OCI-LY1 (cell line): ENCODE data around the gene MCM6.

Experiments
- H2AFZ ChIP-seq: fragments of 200-600 bp; sonication (generic), shearing (Covaris generic); 2 replicates; pipeline ENCODE4 v1.6.0; 2014; ENCODE audit warnings: antibody characterized with exemption, mild to moderate bottlenecking, low read length
- H3F3A ChIP-seq: fragments of 200-600 bp; sonication (generic), shearing (Covaris generic); 2 replicates; pipeline ENCODE4 v1.6.0; 2014; ENCODE audit warnings: mild to moderate bottlenecking, antibody characterized with exemption, low read length, moderate library complexity; ENCODE audit not compliant: insufficient read depth
- H3K27ac ChIP-seq: fragments of 200-600 bp; sonication (generic); 2 replicates; pipeline ENCODE4 v1.5.1; 2014; ENCODE audit warnings: low read length, mixed run types, mild to moderate bottlenecking, low read depth; ENCODE audit not compliant: poor library complexity, severe bottlenecking
- H3K27me3 ChIP-seq: fragments of 200-600 bp; sonication (generic); 2 replicates; pipeline ENCODE4 v1.6.0; 2014; ENCODE audit warnings: antibody characterized with exemption, mild to moderate bottlenecking, low read length, moderate library complexity; ENCODE audit not compliant: insufficient read depth
- H3K36me3 ChIP-seq: fragments of 200-600 bp; sonication (generic); 2 replicates; pipeline ENCODE4 v1.6.1; 2014; ENCODE audit warnings: mild to moderate bottlenecking, antibody characterized with exemption, low read length, moderate library complexity, mixed read lengths; ENCODE audit not compliant: insufficient read depth
- H3K4me1 ChIP-seq: fragments of 200-600 bp; sonication (generic); 2 replicates; pipeline ENCODE4 v1.5.1; 2014; ENCODE audit warnings: mild to moderate bottlenecking, low read length, moderate library complexity; ENCODE audit not compliant: insufficient read depth, severe bottlenecking
- H3K4me2 ChIP-seq: fragments of 200-600 bp; sonication (generic), shearing (Covaris generic); 2 replicates; pipeline ENCODE4 v1.6.1; 2014; ENCODE audit warnings: low read length
- H3K4me3 ChIP-seq: fragments of 200-600 bp; sonication (generic); 2 replicates; pipeline ENCODE4 v1.5.1; 2014; ENCODE audit warnings: low read length, low read depth, mild to moderate bottlenecking, mixed read lengths; ENCODE audit not compliant: poor library complexity, severe bottlenecking
- H3K79me2 ChIP-seq: fragments of 200-600 bp; shearing (Covaris generic); 2 replicates; pipeline ENCODE4 v1.6.1; 2016; ENCODE audit warnings: mixed run types, low read length, mixed read lengths; ENCODE audit not compliant: insufficient read depth
- H3K9ac ChIP-seq: fragments of 200-600 bp; sonication (generic), shearing (Covaris generic); 2 replicates; pipeline ENCODE4 v1.6.1; 2014; ENCODE audit warnings: mild to moderate bottlenecking, low read length, mixed read lengths
- H3K9me2 ChIP-seq: fragments of 200-600 bp; sonication (generic), shearing (Covaris generic); 2 replicates; pipeline ENCODE4 v1.6.1; 2014; ENCODE audit warnings: low read depth, mild to moderate bottlenecking, low read length, mixed read lengths
- H3K9me3 ChIP-seq: fragments of 200-600 bp; shearing (Covaris generic); 2 replicates; pipeline ENCODE4 v1.6.1; 2014; ENCODE audit warnings: low read length, mixed read lengths
- H4K20me1 ChIP-seq: fragments of 200-600 bp; sonication (generic), shearing (Covaris generic); 2 replicates; pipeline ENCODE4 v1.6.0; 2016; ENCODE audit warnings: mild to moderate bottlenecking, low read length; ENCODE audit not compliant: insufficient read depth
- EZH2 ChIP-seq: fragments of 200-600 bp; sonication (generic), shearing (Covaris generic); IDR thresholded peaks from 2 replicates; pipeline ENCODE4 v1.8.0; 2017; ENCODE audit warnings: borderline replicate concordance, mixed run types, mild to moderate bottlenecking, antibody characterized with exemption, low read length, moderate library complexity, mixed read lengths
- TF ChIP-seq, protein P1 (sequence below): fragments of 200-600 bp; sonication (generic), shearing (Covaris generic); IDR thresholded peaks from 2 replicates; pipeline ENCODE4 v1.5.1; 2017; ENCODE audit warnings: mild to moderate bottlenecking, antibody characterized with exemption, low read length, moderate library complexity, mixed read lengths

MCM6 gene

GRCh38 chr2:135799738-135800137 is 76.5 kb downstream of the MCM6 start:
- Histone ChIP-seq H3K4me2 (no peak overlapping the region), H3K9me2 (no peaks in the 10 kb centered on the region), H3K36me3 (peaks cover 10% of the 10 kb centered on the region; the same call in 1 of the 2 replicates), H2AFZ (no peak overlapping the region), H3K27ac (no peak overlapping the region), H3K9me3 (0 out of 2 replicates have a peak, but pooled peaks cover 11% of the 10 kb centered on the region), H4K20me1 (no peaks in the 10 kb centered on the region), H3K4me3 (no peak overlapping the region), H3K27me3 (no peaks in the 10 kb centered on the region), H3K79me2 (no peaks in the 10 kb centered on the region), H3K9ac (no peak overlapping the region), H3K4me1 (peaks cover 26% of the 10 kb centered on the region), H3F3A (no peaks in the 10 kb centered on the region)
- TF ChIP-seq, protein P1, sequence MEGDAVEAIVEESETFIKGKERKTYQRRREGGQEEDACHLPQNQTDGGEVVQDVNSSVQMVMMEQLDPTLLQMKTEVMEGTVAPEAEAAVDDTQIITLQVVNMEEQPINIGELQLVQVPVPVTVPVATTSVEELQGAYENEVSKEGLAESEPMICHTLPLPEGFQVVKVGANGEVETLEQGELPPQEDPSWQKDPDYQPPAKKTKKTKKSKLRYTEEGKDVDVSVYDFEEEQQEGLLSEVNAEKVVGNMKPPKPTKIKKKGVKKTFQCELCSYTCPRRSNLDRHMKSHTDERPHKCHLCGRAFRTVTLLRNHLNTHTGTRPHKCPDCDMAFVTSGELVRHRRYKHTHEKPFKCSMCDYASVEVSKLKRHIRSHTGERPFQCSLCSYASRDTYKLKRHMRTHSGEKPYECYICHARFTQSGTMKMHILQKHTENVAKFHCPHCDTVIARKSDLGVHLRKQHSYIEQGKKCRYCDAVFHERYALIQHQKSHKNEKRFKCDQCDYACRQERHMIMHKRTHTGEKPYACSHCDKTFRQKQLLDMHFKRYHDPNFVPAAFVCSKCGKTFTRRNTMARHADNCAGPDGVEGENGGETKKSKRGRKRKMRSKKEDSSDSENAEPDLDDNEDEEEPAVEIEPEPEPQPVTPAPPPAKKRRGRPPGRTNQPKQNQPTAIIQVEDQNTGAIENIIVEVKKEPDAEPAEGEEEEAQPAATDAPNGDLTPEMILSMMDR, result peak; percentile 39; the same call in 1 of the 2 replicates
- no peak for TF ChIP-seq EZH2

DNA sequence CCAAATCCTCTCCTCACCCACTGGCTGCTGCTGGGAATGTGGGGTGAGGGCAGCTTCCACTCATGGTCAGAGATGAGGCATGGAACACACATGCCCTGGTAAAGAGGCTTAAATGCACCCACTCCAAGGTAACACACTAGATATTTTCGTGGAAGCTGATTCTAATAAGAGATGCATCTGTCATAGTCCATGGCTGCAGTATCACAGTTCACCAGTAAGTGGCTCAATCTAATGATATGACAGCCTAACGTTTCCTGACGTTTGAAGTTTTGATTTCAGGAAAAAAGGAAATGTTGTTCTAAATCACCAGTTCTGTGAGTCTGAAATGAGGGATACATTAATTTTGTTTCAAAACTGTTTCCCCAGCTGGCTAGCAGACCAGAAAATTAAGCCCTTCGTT is 77.5 kb downstream of the MCM6 start:
- peak overlapping the region; percentile 75 for H3K27ac ChIP-seq
- H3K9me3 ChIP-seq, result 0 out of 2 replicates have a peak, but pooled peaks cover 11% of the 10 kb centered on the region
- peak overlapping the region; percentile 10; the same call in 1 of the 2 replicates for H3K4me2 ChIP-seq
- H3K27me3 ChIP-seq, result no peaks in the 10 kb centered on the region
- H3K4me1 ChIP-seq, result peaks cover 32% of the 10 kb centered on the region
- no peak overlapping the region for H3K4me3 ChIP-seq
- no peaks in the 10 kb centered on the region for H3K9me2 ChIP-seq
- H4K20me1 ChIP-seq, result no peaks in the 10 kb centered on the region
- H3F3A ChIP-seq, result no peaks in the 10 kb centered on the region
- peak overlapping the region; percentile 37; the same call in 1 of the 2 replicates for H3K9ac ChIP-seq
- H3K79me2 ChIP-seq, result no peaks in the 10 kb centered on the region
- peak overlapping the region; percentile 96 for H2AFZ ChIP-seq
- TF ChIP-seq, protein P1, result peak; percentile 57
- no peak for TF ChIP-seq EZH2
- peaks cover 10% of the 10 kb centered on the region; the same call in 1 of the 2 replicates for H3K36me3 ChIP-seq

GRCh38 chr2:135798275-135798705 is 78.0 kb downstream of the MCM6 start:
- 0 out of 2 replicates have a peak, but pooled peaks cover 11% of the 10 kb centered on the region for H3K9me3 ChIP-seq
- no peaks in the 10 kb centered on the region for H4K20me1 ChIP-seq
- H3K4me2 ChIP-seq, result peak overlapping the region; percentile 10
- peaks cover 37% of the 10 kb centered on the region for H3K4me1 ChIP-seq
- peak overlapping the region; percentile 96 for H2AFZ ChIP-seq
- peak overlapping the region; percentile 75 for H3K27ac ChIP-seq
- no peaks in the 10 kb centered on the region for H3K9me2 ChIP-seq
- no peaks in the 10 kb centered on the region for H3K79me2 ChIP-seq
- H3K27me3 ChIP-seq, result no peaks in the 10 kb centered on the region
- H3F3A ChIP-seq, result no peaks in the 10 kb centered on the region
- peak overlapping the region; percentile 37 for H3K9ac ChIP-seq
- peak overlapping the region; percentile 6 for H3K4me3 ChIP-seq
- peaks cover 10% of the 10 kb centered on the region; the same call in 1 of the 2 replicates for H3K36me3 ChIP-seq
- TF ChIP-seq, protein P1, result no peak
- TF ChIP-seq EZH2, result no peak
